CD4-positive, alpha-beta T cell treated with Interleukin-1 beta for 1 hour (primary cell): ENCODE results near the gene SPTSSB.
A peak's percentile ranks its signal among the peaks of the same experiment; 100 is the strongest.

Experiments used
- DNase-seq, 2 donors: peaks; one replicate each; pipeline ENCODE4 v3.0.0-alpha.2; 2020 to 2022

The SPTSSB gene

GRCh38 chr3:161390200-161390599 is 18.9 kb upstream of the SPTSSB start:
- no peak for DNase-seq

GRCh38 chr3:161389445-161390035 is 18.2 kb upstream of the SPTSSB start:
- no peak for DNase-seq

GRCh38 chr3:161388855-161389254 is 17.5 kb upstream of the SPTSSB start:
- no peak for DNase-seq

GRCh38 chr3:161386991-161387770 is 15.9 kb upstream of the SPTSSB start:
- DNase-seq, result no peak

GRCh38 chr3:161372321-161373260 is 1.3 kb upstream of the SPTSSB start:
- peak in 1 of 2 donors; percentile 14 for DNase-seq

GRCh38 chr3:161369531-161369930 is 1.8 kb downstream of the SPTSSB start:
- DNase-seq, result no peak

- no peak for DNase-seq
These were observed 5.2 kb downstream of the SPTSSB start for GRCh38 chr3:161366094-161366493.

GRCh38 chr3:161358488-161358887 is 12.8 kb downstream of the SPTSSB start:
- no peak for DNase-seq

- no peak for DNase-seq
These were observed 15.0 kb downstream of the SPTSSB start for GRCh38 chr3:161356287-161356686.

GRCh38 chr3:161355508-161355907 is 15.8 kb downstream of the SPTSSB start:
- DNase-seq, result no peak

GRCh38 chr3:161354554-161354953 is 16.8 kb downstream of the SPTSSB start:
- DNase-seq, result no peak

- no peak for DNase-seq
These were observed 20.0 kb downstream of the SPTSSB start for GRCh38 chr3:161351330-161351729.

GRCh38 chr3:161350916-161351315 is 20.4 kb downstream of the SPTSSB start:
- no peak for DNase-seq

- DNase-seq, result peak in 1 of 2 donors; percentile 32
These were observed 21.6 kb downstream of the SPTSSB start for GRCh38 chr3:161349529-161350312.

GRCh38 chr3:161348796-161349400 is 22.4 kb downstream of the SPTSSB start:
- no peak for DNase-seq

- no peak for DNase-seq
These were observed 23.6 kb downstream of the SPTSSB start for GRCh38 chr3:161347726-161348125.

- no peak for DNase-seq
These were observed 26.3 kb downstream of the SPTSSB start for GRCh38 chr3:161345023-161345422.

- DNase-seq, result no peak
These were observed 27.3 kb downstream of the SPTSSB start for GRCh38 chr3:161343986-161344385.

GRCh38 chr3:161343540-161343939 is 27.8 kb downstream of the SPTSSB start:
- DNase-seq, result no peak

- DNase-seq, result no peak
These were observed 28.7 kb downstream of the SPTSSB start for GRCh38 chr3:161342629-161343028.

GRCh38 chr3:161339517-161340500 is 31.5 kb downstream of the SPTSSB start:
- DNase-seq, result no peak
